Glutamatergic neuron (in vitro differentiated cells): ENCODE data around the gene CARD9. TPM values are rescaled to one million over a fixed set of nuclear protein-coding genes. Genes with fewer than 3 reads are reported as not detected.

Source experiments
- DNase-seq: peaks from one replicate; pipeline ENCODE4 v3.0.0; 2022
- H3K27ac Mint-ChIP-seq: one replicate; pipeline ENCODE4 v1.8.0; 2020; ENCODE audit warnings: mild to moderate bottlenecking, mixed read lengths, inconsistent platforms; ENCODE audit not compliant: unreplicated experiment
- H3K27me3 Mint-ChIP-seq: one replicate; pipeline ENCODE4 v1.8.0; 2020; ENCODE audit warnings: mild to moderate bottlenecking, moderate library complexity, mixed read lengths, inconsistent platforms; ENCODE audit not compliant: unreplicated experiment
- H3K36me3 Mint-ChIP-seq: one replicate; pipeline ENCODE4 v1.8.0; 2020; ENCODE audit warnings: mild to moderate bottlenecking, mixed read lengths, inconsistent platforms; ENCODE audit not compliant: unreplicated experiment
- H3K4me1 Mint-ChIP-seq: one replicate; pipeline ENCODE4 v1.8.0; 2020; ENCODE audit warnings: mild to moderate bottlenecking, low read depth, mixed read lengths, inconsistent platforms; ENCODE audit not compliant: unreplicated experiment
- H3K4me3 Mint-ChIP-seq: one replicate; pipeline ENCODE4 v1.8.0; 2020; ENCODE audit warnings: mild to moderate bottlenecking, mixed read lengths, inconsistent platforms; ENCODE audit not compliant: unreplicated experiment
- H3K9me3 Mint-ChIP-seq: one replicate; pipeline ENCODE4 v1.8.0; 2020; ENCODE audit warnings: mild to moderate bottlenecking, moderate library complexity, mixed read lengths, inconsistent platforms; ENCODE audit not compliant: unreplicated experiment
- CTCF ChIP-seq: fragments of 200-600 bp; sonication (generic); IDR thresholded peaks from one replicate; pipeline ENCODE4 v1.5.0; 2021; ENCODE audit not compliant: partially characterized antibody, unreplicated experiment
- total RNA-seq: library from RNA; stranded (reverse); fragmentation: NEBNext Ultra II Directional; extraction: Animal tissue kit (Norgen Biotek cat#: 25700); gene quantifications from one replicate; pipeline ENCODE4 v1.2.1, GENCODE V29; 2021; ENCODE audit not compliant: unreplicated experiment

Gene CARD9
- total RNA-seq, 1 donor from 2014 or later = 4.1 TPM

- H3K4me1 Mint-ChIP-seq = peaks cover 11% of the 10 kb centered on the region
- peaks cover 3% of the 10 kb centered on the region for H3K9me3 Mint-ChIP-seq
- peak within 1 kb of the TSS; percentile 88 for H3K4me3 Mint-ChIP-seq
- TF ChIP-seq CTCF = no peak
- DNase-seq = peak; percentile 64
- no peaks in the 10 kb centered on the region for H3K36me3 Mint-ChIP-seq
- H3K27me3 Mint-ChIP-seq = peaks cover 12% of the 10 kb centered on the region
- H3K27ac Mint-ChIP-seq = no peak within 1 kb of the TSS
These were observed 46.0 kb downstream of the CARD9 start, which contains the start of gene GPSM1 for GRCh38 chr9:136327304-136327974. Gene GPSM1 (plus strand): TSS chr9:136327539. CDS start chr9:136327696, 157 bp downstream.

- peaks cover 12% of the 10 kb centered on the region for H3K27me3 Mint-ChIP-seq
- H3K36me3 Mint-ChIP-seq = no peaks in the 10 kb centered on the region
- peaks cover 4% of the 10 kb centered on the region for H3K9me3 Mint-ChIP-seq
- TF ChIP-seq CTCF = no peak
- peaks cover 11% of the 10 kb centered on the region for H3K4me1 Mint-ChIP-seq
- no peak overlapping the region for H3K27ac Mint-ChIP-seq
- H3K4me3 Mint-ChIP-seq = no peak overlapping the region
- DNase-seq = no peak
These were observed 46.6 kb downstream of the CARD9 start for GRCh38 chr9:136326761-136327303.

DNA sequence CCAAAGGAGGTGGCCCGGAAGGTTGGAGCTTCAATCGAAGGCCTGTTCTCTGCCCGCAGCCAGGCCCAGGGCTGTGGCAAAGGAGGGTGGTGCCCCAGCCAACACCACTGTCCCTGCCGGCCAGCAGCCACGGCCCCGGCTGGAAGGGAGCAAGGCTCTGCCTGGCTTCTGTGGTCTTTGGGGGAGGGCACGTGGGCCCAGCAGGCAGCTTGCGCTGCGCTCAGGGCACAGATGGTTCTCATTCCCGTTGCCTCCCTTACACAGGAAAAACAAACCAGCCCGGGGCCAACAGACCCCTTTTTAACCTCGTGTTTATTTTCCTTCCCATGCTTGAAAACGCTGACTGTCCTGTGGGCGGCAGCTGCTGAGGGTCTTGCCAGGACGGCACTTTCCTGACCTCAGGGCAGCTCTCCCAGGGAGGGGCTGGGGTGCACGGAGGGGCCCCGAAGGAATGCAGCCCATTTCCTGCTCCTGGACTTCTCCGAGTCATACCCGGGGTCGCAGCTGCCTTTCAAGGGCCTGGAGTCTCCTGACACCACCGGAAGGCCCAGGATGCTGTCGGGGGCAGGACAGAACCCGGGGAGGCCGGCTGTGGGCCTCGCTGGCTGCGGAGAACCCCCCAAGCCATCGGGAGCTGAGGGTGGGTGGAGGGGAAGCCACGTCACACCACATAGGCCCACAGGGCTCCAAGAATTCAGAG lies 47.3 kb downstream of the CARD9 start:
- H3K4me1 Mint-ChIP-seq = peaks cover 11% of the 10 kb centered on the region
- H3K9me3 Mint-ChIP-seq = peaks cover 4% of the 10 kb centered on the region
- TF ChIP-seq CTCF = no peak
- no peak overlapping the region for H3K27ac Mint-ChIP-seq
- no peak for DNase-seq
- H3K4me3 Mint-ChIP-seq = no peak overlapping the region
- no peaks in the 10 kb centered on the region for H3K36me3 Mint-ChIP-seq
- peaks cover 12% of the 10 kb centered on the region for H3K27me3 Mint-ChIP-seq

DNA sequence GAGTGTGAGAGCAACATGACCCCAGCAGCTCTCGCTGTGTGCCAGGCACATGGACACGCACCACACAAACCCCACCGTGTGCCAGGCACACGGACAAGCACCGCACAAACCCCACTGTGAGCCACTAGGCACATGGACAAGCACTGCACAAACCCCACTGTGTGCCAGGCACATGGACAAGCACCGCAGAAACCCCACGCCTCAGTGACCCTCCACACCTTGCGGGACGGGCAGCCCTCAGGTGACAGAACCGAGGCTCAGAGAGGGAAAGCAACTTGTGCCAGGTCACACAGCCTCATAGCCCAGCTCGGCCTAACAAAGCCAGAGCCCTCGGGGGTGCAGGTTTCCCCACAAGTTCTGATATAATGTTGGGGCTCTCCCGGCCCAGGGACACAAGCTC lies 48.1 kb downstream of the CARD9 start:
- Mint-ChIP-seq H3K4me3 (no peak overlapping the region), H3K9me3 (peaks cover 5% of the 10 kb centered on the region), H3K4me1 (peaks cover 7% of the 10 kb centered on the region), H3K36me3 (peaks cover under 1% of the 10 kb centered on the region), H3K27me3 (peaks cover 10% of the 10 kb centered on the region), H3K27ac (peak overlapping the region; percentile 55)
- TF ChIP-seq CTCF = no peak
- no peak for DNase-seq
